GM23338 (cell line): ENCODE measurements around the gene SNX11. TPM values are rescaled to one million over a fixed set of nuclear protein-coding genes. Genes with fewer than 3 reads are reported as not detected.

Experiments
- ATAC-seq: fragments of 200-7000 bp; cut with Tn5 transposase; 3 replicates; pipeline ENCODE4 v1.9.1; 2020
- DNase-seq: peaks from one replicate; pipeline ENCODE4 v3.0.0-alpha.2; 2015; ENCODE audit warnings: low spot score
- H2AFZ ChIP-seq: fragments of 200-600 bp; sonication (generic); 2 replicates; pipeline ENCODE4 v1.8.0; 2016; ENCODE audit warnings: antibody characterized with exemption, mild to moderate bottlenecking, moderate library complexity
- H3F3A ChIP-seq: fragments of 200-600 bp; sonication (generic); replicated peaks from 2 replicates; pipeline ENCODE4 v1.8.0; 2017; ENCODE audit warnings: antibody characterized with exemption, mixed run types, low read depth
- H3K27ac ChIP-seq: fragments of 200-600 bp; sonication (generic); 2 replicates; pipeline ENCODE4 v1.6.1; 2016; ENCODE audit warnings: low read depth
- H3K27me3 ChIP-seq: fragments of 200-600 bp; sonication (generic); 2 replicates; pipeline ENCODE4 v1.8.0; 2016; ENCODE audit warnings: mild to moderate bottlenecking, mixed run types, moderate library complexity; ENCODE audit not compliant: insufficient read depth
- H3K36me3 ChIP-seq: fragments of 200-600 bp; sonication (generic); 2 replicates; pipeline ENCODE4 v1.8.0; 2016; ENCODE audit warnings: mild to moderate bottlenecking; ENCODE audit not compliant: insufficient read depth
- H3K4me1 ChIP-seq: fragments of 200-600 bp; sonication (generic); 2 replicates; pipeline ENCODE4 v1.8.0; 2016; ENCODE audit warnings: mild to moderate bottlenecking, moderate library complexity; ENCODE audit not compliant: insufficient read depth
- H3K4me2 ChIP-seq: fragments of 200-600 bp; sonication (generic); 2 replicates; pipeline ENCODE4 v1.7.1; 2017; ENCODE audit warnings: mixed run types
- H3K4me3 ChIP-seq: fragments of 200-600 bp; sonication (generic); 2 replicates; pipeline ENCODE4 v1.6.1; 2016; ENCODE audit warnings: mixed run types
- H3K79me2 ChIP-seq: fragments of 200-600 bp; sonication (generic); replicated peaks from 2 replicates; pipeline ENCODE4 v1.8.0; 2017; ENCODE audit warnings: mild to moderate bottlenecking; ENCODE audit not compliant: insufficient read depth
- H3K9me2 ChIP-seq: fragments of 200-600 bp; sonication (generic); 2 replicates; pipeline ENCODE4 v1.8.0; 2017; ENCODE audit not compliant: insufficient read depth
- H4K20me1 ChIP-seq: fragments of 200-600 bp; sonication (generic); replicated peaks from 2 replicates; pipeline ENCODE4 v1.8.0; 2017; ENCODE audit warnings: mild to moderate bottlenecking; ENCODE audit not compliant: insufficient read depth
- H3K27ac Mint-ChIP-seq: 2 replicates; pipeline ENCODE4 v1.8.0; 2020; ENCODE audit warnings: inconsistent platforms, mild to moderate bottlenecking, moderate library complexity, mixed read lengths
- H3K27me3 Mint-ChIP-seq: 3 replicates; pipeline ENCODE4 v1.8.0; 2022; ENCODE audit warnings: low read depth, mild to moderate bottlenecking, moderate library complexity, mixed read lengths, inconsistent platforms; ENCODE audit not compliant: insufficient read depth, poor library complexity
- H3K36me3 Mint-ChIP-seq: 3 replicates; pipeline ENCODE4 v1.8.0; 2021; ENCODE audit warnings: low read depth, mild to moderate bottlenecking, inconsistent platforms, moderate library complexity, mixed read lengths
- H3K4me1 Mint-ChIP-seq: 3 replicates; pipeline ENCODE4 v1.8.0; 2020; ENCODE audit warnings: mild to moderate bottlenecking, inconsistent platforms, mixed read lengths
- H3K4me3 Mint-ChIP-seq: 3 replicates; pipeline ENCODE4 v1.8.0; 2021; ENCODE audit warnings: moderate library complexity, mild to moderate bottlenecking, inconsistent platforms, mixed read lengths
- H3K9me3 Mint-ChIP-seq: 3 replicates; pipeline ENCODE4 v1.8.0; 2020; ENCODE audit warnings: moderate library complexity, mild to moderate bottlenecking, inconsistent platforms, mixed read lengths
- CREB1 ChIP-seq: fragments of 250-450 bp; sonication (Bioruptor Pico); IDR thresholded peaks from 2 replicates; pipeline ENCODE4 v1.5.0; 2020; ENCODE audit warnings: low read depth, mild to moderate bottlenecking, moderate library complexity
- CTCF ChIP-seq, 2 experiments: fragments of 200-600 bp in 1 of 2; sonication (generic) in 1 of 2; conservative IDR thresholded peaks; 2 replicates each; pipeline versions ENCODE4 v1.5.1 to v1.6.1; 2016 to 2017; ENCODE audit warnings: antibody characterized with exemption in 2 of 2, low read depth in 2 of 2, mild to moderate bottlenecking in 2 of 2, moderate library complexity in 1 of 2
- ETS1 ChIP-seq: IDR thresholded peaks from 2 replicates; pipeline ENCODE4 v1.6.1; 2016; ENCODE audit warnings: antibody characterized with exemption
- REST ChIP-seq: IDR thresholded peaks from one replicate; pipeline ENCODE4 v1.6.1; 2018; ENCODE audit warnings: antibody characterized with exemption; ENCODE audit not compliant: unreplicated experiment
- STAT1 ChIP-seq: IDR thresholded peaks from one replicate; pipeline ENCODE4 v1.6.1; 2016; ENCODE audit warnings: antibody characterized with exemption; ENCODE audit not compliant: unreplicated experiment
- ZNF462 ChIP-seq: fragments of 250-450 bp; sonication (Bioruptor Pico); IDR thresholded peaks from 2 replicates; pipeline ENCODE4 v1.5.0; 2020; ENCODE audit warnings: mild to moderate bottlenecking, moderate library complexity
- polyA plus RNA-seq: library from polyadenylated mRNA; unstranded; fragments of >200 nt; fragmentation: Nextera tagmentation; extraction: Ambion mirVana; gene quantifications from 2 replicates; pipeline ENCODE4 v1.2.1, GENCODE V29; 2016
- total RNA-seq: library from RNA; depleted of rRNA; stranded (reverse); fragments of >200 nt; shearing (Covaris generic); gene quantifications from 2 replicates; pipeline ENCODE4 v1.2.3, GENCODE V29; 2014

SNX11 gene
- total and polyA plus RNA-seq, 2 experiments from 2014 or later, result 7.9 to 16.3 TPM

- TF ChIP-seq REST (no peak), STAT1 (no peak), CTCF (conservative IDR thresholded peaks at IDR 0.05; ENCODE audit: low read depth in 2 of 2) (no peak), CREB1 (CRISPR knock-in tag) (no peak)
These were observed 48.5 kb downstream of the SNX11 start (continued) for GRCh38 chr17:48155889-48156611.

GRCh38 chr17:48159232-48159631 is 51.7 kb downstream of the SNX11 start:
- Histone ChIP-seq H4K20me1 (no peaks in the 10 kb centered on the region), H3F3A (peaks cover 9% of the 10 kb centered on the region), H3K27me3 (peaks cover 17% of the 10 kb centered on the region), H3K36me3 (no peaks in the 10 kb centered on the region), H3K79me2 (no peaks in the 10 kb centered on the region), H3K27ac (peak overlapping the region; percentile 34; the same call in 1 of the 2 replicates), H2AFZ (no peak overlapping the region), H3K4me3 (peak overlapping the region; percentile 8; the same call in 1 of the 2 replicates), H3K9me2 (no peaks in the 10 kb centered on the region), H3K4me2 (peak overlapping the region; percentile 41), H3K4me1 (peaks cover 47% of the 10 kb centered on the region)
- Mint-ChIP-seq H3K9me3 (peaks cover 5% of the 10 kb centered on the region; the same call in 2 of the 3 replicates), H3K36me3 (no peaks in the 10 kb centered on the region), H3K4me1 (peaks cover 57% of the 10 kb centered on the region), H3K27ac (no peak overlapping the region), H3K27me3 (peaks cover 52% of the 10 kb centered on the region), H3K4me3 (peak overlapping the region; percentile 16; the same call in 2 of the 3 replicates)
- ATAC-seq, result no peak
- DNase-seq, result no peak
- TF ChIP-seq ZNF462 (CRISPR knock-in tag), result no peak
- no peak for TF ChIP-seq ETS1
- no peak for TF ChIP-seq REST
